Stimulated activated CD8-positive, alpha-beta memory T cell treated with anti-CD3 and anti-CD28 coated beads, Interleukin-2, amount 100 ng/mL, for 1 hour (primary cell): ENCODE results near the gene TACR2.

Source experiments
- DNase-seq, 2 donors: peaks; one replicate each; pipeline ENCODE4 v3.0.0-alpha.2; 2020; ENCODE audit warnings: low read depth in 2 of 2

The TACR2 gene

DNA sequence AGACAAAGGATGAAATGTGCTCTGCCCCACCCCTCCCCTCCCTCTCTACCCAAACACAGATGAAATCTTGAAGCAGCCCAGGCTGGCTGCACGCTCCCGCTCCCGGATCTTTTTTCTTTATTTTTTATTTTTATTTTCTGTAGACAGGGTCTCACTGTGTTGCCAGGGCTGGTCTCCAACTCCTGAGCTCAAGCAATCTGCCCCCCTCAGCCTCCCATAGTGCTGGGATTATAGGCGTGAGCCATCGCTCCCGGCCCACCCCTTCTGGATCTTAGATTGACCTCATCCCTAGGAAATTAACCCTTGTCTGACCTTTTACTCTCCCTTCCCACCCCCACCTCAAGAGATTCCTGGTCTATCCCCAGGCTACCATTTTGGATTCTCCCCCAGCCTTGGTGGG lies 14.3 kb downstream of the TACR2 start:
- no peak for DNase-seq

DNA sequence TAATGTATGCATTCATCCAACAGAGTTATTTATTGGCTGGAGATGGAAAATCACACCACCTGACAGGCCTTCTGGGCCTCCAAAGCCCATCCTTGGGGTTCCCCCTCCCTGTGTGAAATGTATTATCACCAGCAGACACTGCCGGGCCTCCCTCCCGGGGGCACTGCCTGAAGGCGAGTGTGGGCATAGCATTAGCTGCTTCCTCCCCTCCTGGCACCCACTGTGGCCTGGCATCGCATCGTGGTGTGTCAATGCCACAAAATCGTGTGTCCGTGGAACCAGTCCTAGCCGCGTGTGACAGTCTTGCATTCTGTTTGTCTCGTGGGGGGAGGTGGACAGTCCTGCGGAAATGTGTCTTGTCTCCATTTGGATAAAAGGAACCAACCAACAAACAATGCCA lies 15.3 kb downstream of the TACR2 start:
- DNase-seq, result no peak

DNA sequence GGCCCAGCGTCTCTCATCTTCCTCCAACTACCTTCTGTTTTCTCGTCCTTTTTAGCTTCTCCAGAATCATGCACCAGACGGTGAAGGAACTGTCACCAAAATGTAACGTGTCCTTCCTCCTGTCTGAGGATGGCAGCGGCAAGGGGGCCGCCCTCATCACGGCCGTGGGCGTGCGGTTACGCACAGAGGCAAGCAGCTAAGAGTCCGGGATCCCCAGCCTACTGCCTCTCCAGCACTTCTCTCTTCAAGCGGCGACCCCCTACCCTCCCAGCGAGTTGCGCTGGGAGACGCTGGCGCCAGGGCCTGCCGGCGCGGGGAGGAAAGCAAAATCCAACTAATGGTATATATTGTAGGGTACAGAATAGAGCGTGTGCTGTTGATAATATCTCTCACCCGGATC lies 15.8 kb downstream of the TACR2 start:
- no peak for DNase-seq

DNA sequence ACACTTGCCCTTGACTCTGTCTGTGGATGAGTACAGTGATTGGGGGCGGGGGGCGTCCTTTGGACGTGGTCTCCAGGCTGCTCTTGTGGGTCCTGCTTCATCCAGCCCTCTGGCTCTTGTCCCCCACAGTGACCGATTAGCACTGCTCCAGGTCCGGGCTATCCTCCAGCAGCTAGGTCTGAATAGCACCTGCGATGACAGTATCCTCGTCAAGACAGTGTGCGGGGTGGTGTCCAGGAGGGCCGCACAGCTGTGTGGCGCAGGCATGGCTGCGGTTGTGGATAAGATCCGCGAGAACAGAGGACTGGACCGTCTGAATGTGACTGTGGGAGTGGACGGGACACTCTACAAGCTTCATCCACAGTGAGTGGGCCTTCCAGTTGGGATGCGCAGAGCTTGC lies 18.3 kb downstream of the TACR2 start:
- no peak for DNase-seq

DNA sequence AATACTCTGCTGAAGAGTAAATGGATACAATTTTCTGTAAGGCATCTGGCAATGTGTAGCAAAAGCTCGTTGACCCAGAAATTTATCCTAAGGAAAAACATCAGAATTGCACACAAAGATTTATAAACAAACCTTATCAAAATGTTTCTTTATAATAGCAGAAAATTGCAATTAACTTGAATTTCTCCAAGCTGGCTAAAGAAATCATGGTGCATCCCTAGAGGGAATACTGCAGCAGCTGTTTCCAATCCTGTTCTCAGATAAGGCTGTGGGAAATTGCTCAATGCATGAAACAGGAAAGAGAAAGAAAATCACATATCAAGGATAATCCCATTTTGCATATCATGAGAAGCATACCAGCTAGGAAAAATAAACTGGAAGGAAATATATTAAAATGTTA lies 18.7 kb downstream of the TACR2 start:
- no peak for DNase-seq

DNA sequence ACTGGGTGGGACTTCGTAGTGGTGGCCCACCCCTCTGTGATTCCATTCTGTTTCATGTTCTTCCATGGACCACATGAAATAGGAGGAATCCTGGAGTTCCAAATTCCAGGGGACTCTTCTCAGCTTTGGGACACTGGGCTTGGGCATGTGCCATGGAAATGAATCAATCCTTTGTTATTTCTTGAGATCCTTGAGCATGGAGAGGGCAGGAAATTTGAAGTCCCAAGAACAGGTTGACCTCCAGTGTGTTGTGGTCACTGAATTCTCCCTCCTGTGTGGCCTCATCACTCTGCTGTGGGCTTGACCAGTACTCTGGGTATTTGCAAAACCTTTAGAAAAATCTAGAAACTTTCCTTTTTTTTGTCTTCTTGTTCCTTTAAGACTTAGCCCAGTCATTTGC lies 22.7 kb downstream of the TACR2 start:
- no peak for DNase-seq

DNA sequence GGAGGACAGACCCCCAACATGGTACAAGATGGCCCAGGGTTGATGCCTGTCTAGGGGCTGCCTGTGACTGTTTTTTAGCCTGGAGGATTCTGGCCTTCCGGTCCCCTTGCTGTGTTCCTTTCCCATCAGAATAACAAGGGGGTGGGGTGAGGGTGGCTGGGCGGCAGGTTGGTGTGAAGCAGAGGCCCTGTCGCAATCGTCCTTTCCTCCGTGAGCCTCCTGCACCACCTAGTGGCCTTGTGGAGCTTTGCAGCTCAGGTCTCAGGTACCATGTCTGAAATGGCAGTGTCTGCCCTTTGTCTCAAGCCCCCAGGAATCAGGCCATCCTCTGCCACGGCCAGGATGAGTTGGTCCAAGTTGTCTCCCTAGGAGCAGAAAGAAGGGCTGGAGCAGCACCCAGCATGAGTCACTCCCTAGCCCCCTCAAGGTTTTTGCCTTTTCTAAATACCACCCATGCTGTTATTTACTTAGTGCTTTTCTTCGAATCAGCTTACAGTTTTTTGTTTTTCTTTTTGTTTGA lies 24.2 kb downstream of the TACR2 start:
- DNase-seq, result peak; percentile 57 to 66

DNA sequence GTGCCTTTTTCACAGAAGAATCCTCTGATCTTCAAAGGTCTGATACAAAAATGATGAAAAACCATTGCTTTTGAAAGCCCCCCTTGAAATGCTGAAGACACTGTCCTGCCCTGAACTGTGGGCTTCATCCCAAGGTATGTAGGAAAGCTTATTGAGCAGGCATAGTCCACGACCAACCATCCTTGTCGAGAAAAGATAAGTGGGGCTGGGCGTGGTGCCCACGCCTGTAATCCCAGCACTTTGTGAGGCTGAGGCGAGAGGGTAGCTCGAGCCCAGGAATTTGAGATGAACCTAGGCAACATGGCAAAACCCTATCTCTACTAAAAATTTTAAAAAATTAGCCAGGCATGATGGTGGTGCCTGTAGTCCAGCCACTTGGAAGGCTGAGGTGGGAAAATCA lies 25.6 kb downstream of the TACR2 start:
- DNase-seq, result no peak

DNA sequence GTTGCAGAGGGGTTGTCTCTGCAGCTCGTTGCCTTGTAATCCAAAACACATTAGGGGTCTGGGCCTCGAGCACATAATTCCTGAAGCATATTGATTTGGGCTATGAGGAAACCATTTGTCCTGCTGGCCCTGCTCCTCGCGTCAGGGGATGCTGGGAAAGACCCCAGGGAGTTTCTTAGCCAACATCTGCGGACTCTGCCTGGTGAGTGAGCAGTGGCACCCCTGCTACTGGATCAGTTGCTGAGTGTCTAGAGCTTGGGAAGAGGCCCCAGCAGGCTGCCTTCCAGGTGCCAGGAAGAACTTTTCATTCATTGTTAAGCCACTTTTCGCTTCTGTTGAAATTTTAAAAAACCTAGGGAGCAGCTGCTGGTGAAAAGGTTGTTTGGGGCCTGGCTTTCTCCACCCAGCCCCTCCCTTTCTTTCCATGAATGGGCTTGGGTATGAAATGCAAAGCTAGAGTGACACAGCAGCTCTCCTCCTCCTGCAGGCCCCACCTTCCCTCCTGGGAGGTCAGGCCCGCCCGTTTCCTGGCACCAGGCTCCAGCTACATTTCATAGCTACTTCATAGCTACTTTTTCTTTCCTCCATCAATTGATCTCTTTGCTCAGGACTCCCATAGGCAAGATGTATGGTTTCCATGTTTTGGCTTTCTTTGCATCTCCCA lies 26.8 kb downstream of the TACR2 start:
- no peak for DNase-seq

DNA sequence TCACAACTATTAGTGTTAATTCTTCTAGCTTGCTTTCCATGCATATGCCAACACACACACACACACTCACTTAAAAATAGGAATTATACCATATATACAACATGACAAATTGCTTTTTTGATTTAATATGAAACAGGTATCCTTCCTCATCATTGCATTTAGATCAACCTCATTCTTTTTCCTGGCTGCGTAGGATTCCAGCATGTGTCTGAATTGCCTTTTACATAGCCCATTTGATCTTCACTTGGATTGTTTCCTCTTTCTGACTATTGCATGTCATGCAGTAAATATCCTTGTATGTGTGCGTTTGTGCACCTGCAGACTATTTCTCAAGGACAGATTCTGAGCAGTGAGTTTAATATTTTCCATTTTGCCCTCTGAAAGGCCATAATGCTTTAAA lies 28.2 kb downstream of the TACR2 start:
- DNase-seq, result no peak

DNA sequence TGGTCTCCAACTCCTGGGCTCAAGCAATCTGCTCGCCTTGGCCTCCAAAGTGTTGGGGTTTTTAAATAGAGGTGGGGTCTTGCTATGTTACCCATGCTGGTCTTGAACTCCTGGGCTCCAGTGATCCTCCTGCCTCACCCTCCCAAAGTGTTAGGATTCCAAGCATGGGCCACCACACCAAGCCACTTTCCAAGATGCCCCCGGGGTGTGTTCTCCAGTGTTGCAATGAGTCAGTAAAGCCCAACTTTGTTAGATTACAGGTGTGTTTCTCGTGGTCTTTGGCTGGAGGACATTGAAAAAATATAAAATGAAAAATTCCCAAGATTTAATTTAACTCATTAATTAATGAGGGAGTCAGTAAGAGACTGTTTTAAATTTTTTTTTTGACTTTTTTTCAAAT lies 29.2 kb downstream of the TACR2 start:
- DNase-seq, result no peak

DNA sequence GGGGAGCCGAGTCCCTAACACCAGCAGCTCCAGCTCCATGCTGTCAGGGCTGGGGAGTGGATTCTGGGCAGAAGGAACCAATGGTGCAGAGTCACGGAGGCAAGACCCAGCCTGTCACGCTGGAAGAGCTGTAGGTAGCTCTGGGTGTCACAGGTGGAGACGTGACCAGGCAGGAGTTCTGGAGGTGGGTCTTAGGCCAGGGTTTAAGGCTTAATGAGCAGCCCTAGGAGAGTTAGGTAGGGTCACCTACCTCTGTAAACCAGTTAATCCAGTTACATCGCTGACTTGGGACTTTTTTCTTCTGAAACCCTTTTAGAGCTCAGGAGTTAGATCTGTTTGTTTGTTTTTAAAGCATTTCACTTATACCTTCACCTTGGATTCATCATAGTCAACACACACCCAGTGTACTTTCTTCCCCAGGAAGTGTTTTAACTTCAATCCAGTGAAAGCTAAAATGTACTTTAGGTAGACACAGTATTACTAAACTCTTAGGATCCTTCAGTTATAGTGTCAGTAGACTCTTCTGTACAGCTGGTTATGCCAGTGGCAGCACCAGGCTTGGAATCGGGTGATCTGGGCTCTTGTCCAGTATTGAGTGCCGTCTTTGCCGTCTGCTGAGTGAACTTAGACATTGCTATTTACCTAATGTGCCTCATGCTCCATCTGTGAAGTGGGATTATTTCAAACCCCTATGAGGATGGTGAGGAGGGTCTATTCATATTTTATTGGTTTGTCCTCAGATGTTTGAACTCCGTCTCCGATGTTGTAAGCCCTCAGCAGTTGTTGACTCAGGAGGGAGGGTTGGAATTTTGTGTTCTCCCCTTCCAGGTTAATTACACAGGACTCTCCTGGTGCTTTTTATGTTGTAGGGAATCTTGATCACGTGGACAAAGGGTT lies 31.0 kb downstream of the TACR2 start:
- no peak for DNase-seq

DNA sequence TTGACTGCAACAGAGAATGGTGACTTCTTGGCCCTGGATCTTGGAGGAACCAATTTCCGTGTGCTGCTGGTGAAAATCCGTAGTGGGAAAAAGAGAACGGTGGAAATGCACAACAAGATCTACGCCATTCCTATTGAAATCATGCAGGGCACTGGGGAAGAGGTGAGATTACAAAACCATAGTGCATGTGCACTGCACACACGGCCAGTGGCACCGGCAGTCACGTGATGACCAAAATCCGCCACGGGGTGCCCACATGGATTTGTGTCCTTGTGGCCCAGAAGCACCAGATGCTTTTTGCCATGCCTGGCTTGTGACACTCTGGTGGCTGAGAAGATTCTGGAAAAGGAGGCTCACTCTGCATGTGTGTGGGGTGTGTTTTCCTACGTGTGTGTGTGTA lies 32.4 kb downstream of the TACR2 start:
- no peak for DNase-seq

DNA sequence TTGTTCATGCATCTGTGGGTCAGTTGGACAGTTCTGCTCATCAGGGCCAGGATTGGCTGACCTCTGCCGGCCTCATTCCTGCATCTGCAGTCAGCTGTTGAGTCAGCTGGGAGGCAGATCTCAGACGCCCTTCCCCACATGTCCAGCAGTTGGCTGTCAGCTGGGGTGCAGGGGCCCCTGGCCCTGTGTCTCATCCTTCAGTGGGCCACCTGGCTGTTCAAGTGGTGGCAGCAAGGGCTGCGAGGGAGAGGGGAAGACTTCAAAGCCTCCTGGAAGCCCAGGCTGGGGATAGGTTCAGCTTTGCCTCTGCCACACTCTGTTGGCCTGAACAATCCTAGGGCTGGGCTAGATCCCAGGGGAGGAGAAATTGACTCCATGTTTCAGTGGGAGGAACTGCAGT lies 33.2 kb downstream of the TACR2 start:
- DNase-seq, result no peak

DNA sequence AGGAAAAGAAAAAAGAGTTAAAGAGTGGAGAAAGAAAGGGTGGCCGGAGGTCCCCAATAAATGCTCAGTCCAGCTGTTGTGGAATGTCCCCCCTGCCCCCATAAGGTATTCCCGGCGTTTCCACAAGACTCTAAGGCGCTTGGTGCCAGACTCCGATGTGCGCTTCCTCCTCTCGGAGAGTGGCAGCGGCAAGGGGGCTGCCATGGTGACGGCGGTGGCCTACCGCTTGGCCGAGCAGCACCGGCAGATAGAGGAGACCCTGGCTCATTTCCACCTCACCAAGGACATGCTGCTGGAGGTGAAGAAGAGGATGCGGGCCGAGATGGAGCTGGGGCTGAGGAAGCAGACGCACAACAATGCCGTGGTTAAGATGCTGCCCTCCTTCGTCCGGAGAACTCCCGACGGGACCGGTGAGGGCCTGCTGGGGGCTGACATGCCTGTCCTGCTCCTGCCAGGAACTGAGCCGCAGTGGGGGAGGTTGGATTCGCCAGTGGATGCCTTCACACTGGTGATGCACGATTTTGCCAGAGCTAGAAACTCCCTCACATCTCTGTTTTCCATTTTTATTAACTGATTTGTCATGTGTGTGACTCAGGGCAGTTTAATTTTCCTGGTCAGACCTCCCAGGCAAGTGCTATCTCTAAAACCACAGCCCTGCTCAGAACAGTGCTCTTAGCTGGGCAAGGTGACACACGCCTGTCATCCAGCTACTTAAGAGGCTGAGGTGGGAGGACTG lies 34.2 kb downstream of the TACR2 start:
- no peak for DNase-seq

DNA sequence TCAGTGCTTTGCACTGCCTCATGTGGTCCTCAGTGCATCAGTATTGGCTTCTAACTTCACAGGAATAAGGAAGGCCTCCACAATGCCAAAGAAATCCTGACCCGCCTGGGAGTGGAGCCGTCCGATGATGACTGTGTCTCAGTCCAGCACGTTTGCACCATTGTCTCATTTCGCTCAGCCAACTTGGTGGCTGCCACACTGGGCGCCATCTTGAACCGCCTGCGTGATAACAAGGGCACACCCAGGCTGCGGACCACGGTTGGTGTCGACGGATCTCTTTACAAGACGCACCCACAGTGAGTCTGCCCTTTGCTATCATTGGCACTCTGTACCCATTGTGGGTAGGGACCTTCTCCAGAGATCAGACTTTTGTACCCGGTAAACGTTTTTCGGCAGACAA lies 36.9 kb downstream of the TACR2 start:
- DNase-seq, result no peak

DNA sequence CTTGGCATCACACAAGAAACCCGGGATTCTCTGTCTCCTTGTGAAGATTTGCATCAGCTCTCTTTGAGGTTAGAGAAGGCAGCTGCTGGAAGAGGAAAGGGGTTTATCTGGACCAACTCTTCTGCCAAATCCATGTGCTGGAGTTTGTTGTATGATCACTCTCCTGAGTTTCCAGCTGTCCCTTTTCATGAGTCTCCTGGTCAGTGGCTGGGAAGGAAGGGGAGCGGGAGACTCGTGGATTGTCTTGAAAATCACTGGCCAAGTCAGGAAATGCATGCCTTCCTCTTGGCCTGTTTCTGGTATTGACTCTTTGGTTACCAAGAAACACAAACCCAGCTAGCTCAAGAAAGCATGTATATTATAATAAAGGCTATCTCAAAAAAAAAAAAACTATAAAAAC lies 38.8 kb downstream of the TACR2 start:
- no peak for DNase-seq

DNA sequence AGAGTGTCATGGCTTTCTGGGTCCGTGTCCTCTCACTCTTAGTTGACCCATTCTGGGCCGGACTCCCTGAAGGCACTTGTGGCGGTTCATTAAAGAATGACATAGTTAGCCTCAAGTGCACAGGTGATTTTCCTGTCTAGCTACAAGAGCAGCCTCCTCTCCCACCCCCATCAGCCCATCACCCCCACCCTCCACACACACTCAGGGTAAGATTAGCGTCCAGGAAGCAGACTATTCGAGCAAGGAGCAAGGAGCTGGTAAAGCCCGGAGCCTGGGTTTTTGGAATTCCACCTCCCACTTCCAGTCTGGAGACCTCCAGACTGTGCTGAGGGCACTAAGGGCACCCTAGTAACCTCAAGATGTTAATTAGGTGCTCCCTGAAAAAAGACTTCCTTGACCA lies 39.5 kb downstream of the TACR2 start:
- no peak for DNase-seq

DNA sequence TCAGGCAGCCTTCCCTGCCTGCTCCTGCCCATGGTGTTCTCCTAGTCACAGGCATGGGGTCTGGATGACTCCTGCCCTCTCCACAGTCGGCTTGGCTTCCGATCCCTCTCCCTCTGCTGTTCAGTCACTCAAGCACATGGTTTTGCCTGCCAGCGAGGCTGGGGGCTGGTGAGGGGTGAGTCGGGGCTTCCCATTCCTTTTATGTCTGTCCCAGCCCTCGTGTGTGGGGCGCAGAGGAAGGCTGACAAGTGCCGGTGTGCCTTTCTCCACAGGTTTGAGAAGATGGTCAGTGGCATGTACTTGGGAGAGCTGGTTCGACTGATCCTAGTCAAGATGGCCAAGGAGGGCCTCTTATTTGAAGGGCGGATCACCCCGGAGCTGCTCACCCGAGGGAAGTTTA lies 40.1 kb downstream of the TACR2 start:
- no peak for DNase-seq

DNA sequence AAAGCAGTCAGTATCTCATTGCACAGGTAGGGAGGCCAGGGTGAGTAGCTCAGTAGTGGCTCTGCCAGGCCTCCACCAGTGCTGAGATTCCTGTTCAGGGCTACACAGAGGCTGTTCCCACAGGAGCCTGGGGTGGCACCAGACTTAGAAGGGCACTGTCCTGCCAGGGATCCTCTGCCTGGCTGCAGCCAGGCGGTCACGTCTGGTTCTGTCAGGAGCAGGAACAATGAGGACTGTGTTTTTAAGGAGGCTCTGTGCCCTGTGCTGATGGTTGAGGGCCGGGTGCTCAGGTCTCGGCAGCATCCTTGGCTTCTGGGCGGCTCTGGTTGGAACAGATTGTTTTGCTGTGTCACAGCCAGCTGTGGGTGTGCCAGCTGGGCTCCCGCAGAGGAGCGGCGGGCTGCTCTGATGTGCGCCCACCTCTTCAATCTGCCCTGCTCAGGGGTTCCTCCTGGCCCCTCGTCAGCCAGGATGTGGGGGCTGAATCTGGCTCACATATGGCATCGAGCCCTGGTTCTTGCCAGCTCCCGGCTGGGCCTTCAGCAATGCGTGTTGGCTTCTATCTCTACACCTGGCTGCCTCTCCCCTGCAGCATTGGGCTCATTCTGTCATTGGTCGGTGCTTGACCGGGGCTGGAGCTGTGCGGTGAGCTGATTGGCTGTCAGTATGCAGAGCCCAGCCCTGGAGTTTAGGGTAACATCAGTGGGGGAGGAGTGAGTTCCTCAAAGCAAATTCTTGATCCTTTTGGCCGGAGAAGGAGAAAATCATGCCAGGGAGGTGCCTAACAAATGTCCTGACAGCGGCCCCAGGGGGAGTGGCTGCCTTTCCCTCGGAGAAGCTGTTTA lies 41.2 kb downstream of the TACR2 start:
- DNase-seq, result no peak

DNA sequence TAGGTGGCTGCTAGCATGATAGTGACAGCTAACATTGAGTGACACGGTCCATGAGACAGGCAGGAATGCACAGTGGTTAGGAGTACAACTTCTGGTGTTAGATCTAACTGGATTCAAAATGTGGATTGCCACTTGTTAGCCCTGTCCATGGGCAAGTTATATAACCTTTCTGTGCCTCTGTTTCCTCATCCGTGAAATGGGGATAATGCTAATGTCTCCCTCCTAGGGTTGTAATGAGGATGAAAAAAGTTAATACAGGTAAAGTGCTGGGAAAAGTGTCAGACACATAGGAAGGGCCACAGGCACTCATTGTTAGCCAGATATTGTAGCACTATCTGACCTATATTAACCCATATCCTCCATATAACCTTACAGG lies 41.8 kb downstream of the TACR2 start:
- no peak for DNase-seq

DNA sequence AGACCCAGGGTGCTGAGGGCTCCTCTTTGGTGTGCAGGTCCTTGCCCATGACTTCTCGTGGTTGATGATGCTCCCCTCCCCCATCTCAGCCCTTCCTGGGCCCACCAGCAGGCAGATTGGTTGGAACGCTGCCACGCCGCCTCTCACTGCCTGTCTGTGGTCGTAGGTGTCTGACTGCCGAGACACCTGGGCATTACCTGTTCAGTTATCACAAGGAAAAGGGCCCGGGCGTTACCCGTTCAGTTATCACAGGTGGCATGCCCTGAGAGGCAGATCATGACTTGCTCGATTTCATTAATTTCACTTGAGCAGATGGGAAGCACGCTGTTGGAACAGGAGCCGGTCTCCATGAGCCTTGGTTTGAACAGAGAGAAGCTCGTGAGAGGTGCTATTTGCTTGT lies 42.5 kb downstream of the TACR2 start:
- no peak for DNase-seq
